HFF-Myc (cell line): Measurements from ENCODE around the gene TSPO2.

Source experiments
- DNase-seq: peaks from one replicate; pipeline ENCODE4 v3.0.0-alpha.2; 2011; ENCODE audit warnings: low read depth; ENCODE audit errors: extremely low read depth
- H3K4me3 ChIP-seq: replicated peaks from 2 replicates; pipeline ENCODE4 v1.5.1; 2011; ENCODE audit warnings: low read depth, mild to moderate bottlenecking, control low read depth, low read length
- TF ChIP-seq, protein P1 (sequence below): IDR thresholded peaks from 2 replicates; pipeline ENCODE4 v1.5.1; 2012; ENCODE audit warnings: mild to moderate bottlenecking, low read depth, low read length, control low read depth; ENCODE audit errors: missing control alignments

The TSPO2 gene

DNA sequence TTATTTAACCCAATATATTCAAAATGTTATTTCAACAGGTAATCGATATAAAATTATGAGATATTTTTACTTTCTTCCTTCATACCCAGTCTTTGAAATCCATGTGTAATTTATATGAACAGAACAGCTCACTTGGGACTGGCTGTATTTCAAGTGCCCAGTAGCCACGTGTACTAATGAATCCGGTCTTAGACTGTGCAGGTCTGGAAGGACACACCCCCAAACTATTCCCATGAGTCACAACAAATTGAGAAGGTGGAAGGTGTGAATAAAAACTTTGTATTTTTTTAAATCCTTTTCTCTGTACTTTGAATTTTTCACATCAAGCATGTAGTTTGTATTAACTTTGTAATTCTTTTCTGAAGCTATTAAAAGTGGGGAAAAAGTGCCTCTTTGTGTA, 6.1 kb upstream of the TSPO2 start:
- DNase-seq, result no peak
- TF ChIP-seq, protein P1, sequence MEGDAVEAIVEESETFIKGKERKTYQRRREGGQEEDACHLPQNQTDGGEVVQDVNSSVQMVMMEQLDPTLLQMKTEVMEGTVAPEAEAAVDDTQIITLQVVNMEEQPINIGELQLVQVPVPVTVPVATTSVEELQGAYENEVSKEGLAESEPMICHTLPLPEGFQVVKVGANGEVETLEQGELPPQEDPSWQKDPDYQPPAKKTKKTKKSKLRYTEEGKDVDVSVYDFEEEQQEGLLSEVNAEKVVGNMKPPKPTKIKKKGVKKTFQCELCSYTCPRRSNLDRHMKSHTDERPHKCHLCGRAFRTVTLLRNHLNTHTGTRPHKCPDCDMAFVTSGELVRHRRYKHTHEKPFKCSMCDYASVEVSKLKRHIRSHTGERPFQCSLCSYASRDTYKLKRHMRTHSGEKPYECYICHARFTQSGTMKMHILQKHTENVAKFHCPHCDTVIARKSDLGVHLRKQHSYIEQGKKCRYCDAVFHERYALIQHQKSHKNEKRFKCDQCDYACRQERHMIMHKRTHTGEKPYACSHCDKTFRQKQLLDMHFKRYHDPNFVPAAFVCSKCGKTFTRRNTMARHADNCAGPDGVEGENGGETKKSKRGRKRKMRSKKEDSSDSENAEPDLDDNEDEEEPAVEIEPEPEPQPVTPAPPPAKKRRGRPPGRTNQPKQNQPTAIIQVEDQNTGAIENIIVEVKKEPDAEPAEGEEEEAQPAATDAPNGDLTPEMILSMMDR, result no peak
- H3K4me3 ChIP-seq, result no peak overlapping the region

DNA sequence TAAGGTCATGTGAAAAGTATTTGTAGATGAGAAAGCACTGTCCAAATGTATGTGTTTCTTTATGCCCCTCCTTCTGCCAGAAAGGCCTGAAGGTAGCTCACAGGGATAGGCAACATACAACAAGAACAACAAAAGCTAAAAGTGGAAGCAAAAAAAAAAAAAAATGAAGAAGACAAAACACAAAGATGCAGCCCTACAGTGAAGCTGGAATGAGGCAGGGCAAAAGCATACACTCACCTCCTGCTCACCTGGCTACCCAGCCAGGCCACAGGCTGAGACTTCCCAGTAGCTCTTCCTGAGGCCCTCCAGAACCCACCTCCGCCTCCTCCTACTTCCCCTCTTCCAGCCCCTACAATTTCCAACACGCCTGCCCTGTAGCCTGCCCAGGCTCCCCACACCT, 5.7 kb upstream of the TSPO2 start:
- DNase-seq, result no peak
- TF ChIP-seq, protein P1, result no peak
- H3K4me3 ChIP-seq, result no peak overlapping the region

DNA sequence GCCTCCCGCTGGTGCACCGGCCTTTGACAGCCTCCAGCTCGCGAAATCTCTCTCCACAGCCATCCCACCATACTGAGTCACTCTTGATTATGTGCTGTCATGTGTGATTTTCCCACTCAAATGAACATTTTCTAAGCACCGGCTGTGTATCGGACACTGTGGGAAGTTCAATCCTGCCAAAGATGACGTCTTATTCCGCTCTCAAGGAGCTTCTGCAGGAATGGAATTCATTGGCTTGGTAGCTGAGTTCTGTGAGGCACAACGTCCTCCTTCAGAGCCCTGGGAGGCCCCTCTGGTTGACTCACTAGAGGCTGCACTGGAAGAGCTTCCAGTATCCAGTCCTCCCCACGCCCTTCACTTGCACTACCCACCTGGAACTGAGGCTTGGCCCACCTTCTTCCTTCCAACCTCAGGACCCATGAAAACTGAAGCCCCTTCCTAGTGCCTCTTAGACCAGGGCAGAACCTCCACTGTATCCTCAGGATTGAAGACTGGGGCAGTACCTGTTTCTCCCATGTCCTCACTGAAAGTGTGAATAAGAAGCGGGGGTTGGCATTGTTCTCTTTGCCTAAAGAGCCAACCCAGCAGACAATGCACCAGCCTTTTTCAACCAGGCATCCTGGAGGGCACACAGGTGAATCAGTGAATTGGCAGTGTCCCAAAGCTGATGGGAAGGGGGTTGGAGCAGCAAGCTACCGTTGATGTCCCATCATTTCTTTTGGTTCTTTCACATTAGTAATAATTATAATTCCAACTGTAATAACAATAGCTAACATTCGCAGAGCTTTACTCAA, 5.0 kb upstream of the TSPO2 start:
- TF ChIP-seq, protein P1, result no peak
- H3K4me3 ChIP-seq, result no peak overlapping the region
- no peak for DNase-seq

DNA sequence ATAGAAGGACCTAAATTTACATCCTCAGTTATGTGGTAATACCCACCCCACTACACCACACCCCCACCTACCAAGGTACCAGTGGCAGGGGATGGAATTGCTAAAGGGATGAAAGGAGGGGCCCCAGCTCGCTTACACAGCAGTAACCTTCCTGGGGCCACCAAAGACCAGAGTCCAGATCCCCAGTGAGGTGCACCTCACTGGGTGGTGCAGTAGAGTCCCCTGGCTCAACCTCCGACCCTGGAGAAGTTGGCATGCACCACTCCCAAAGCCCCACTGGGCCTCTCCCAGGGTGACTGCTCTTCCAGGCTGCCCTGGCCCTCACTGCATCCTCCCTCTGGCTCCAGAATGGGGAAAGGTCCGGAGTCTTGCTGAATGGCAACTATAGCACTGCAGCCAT, 4.1 kb upstream of the TSPO2 start:
- no peak overlapping the region for H3K4me3 ChIP-seq
- TF ChIP-seq, protein P1, result no peak
- no peak for DNase-seq

DNA sequence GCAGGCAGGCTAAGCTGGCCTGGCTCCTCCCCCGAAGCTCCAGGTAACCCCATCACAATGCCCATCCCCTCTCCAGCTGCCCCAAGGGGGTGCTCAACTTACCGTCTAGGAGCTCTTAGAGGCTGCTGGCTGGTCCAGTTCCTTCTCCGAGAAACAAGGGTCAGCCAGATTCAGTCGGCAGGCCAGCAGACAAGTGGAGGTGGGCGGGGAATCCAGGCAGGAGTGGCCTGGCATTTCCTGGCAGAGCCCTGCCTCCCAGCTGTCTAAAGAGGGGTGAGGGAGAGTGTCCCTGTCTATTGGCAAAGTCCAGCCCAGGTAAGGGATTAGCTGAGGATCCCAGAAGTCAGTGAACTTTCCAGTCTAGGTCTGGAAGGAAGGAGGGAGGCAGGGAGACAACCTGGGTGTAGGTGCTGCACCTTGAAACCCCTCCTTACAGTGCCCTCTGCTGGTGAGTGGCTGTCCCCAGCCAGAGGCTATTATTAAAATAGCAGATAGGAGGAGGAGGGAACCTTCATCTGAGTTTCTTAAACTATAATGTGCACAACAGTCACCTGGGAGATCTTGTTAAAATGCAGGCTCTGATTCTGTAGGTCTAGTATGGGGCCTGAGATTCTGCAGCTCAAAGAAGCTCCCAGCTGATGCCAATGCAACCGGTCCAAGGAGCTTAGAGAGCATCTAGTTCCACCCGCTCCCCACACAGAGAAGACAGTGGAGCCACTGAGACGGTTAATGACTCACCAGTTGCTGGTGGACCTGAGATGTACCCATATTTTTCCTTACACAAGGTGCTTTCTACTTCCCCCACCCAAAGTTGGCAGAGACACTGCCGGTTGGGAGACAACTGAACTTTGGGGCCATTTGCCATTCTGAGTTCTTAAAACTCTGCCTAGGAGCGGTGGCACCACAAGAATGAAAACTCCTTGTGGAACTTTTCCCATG, 2.9 kb upstream of the TSPO2 start, which contains the start of gene UNC5CL:
TSS of gene UNC5CL (minus strand) at position 162 of the 939 bp plus-strand sequence. CDS start 4,147 bp downstream, outside the sequence.
- TF ChIP-seq, protein P1, result peak; percentile 82
- no peak for DNase-seq

DNA sequence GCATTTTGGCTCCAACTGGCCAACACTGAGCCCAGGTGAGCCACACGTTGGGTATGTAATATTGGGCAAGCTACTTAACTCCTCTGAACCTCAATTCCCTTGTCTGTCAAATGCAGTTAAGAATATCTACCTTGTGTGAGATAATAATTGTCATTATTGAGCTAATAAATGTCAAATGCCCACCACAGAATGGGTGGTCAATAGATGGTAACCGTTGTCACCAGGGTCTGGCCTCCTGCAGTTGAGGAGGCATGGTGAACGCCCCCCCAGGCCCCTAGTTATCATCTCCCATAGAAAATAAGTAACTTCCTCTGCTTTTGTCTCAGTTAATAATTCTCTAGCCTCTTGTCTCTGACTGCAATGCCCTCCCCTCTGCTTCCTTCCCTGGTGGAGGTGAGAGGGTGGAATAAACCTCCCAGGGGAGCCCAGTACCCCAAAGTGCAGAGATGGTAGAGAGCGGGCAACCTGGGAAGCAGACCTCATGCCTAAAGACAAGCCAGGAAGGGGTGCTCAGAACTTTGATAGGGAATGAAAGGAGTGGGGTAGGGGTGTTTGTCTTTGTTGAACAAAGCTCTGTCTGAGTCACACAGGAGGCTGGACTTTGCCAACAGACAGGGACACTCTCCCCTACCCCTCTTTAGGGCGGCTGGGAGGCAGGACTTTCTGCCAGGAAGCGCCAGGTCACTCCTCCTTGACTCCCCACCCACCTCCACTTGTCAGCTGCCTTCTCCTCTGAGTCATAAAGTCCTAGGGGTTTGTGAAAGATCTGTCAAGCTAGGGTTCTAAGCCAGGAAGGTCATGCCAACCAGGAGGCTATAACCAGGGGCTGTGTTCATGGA, 1.9 kb upstream of the TSPO2 start:
- no peak for DNase-seq
- H3K4me3 ChIP-seq, result no peak overlapping the region
- TF ChIP-seq, protein P1, result no peak

More for the DNA sequence above, 2.9 kb upstream of the TSPO2 start, which contains the start of gene UNC5CL:
- H3K4me3 ChIP-seq, result no peak within 1 kb of the TSS
